HL-60 (cell line): ENCODE measurements around the gene PRIMPOL.

Experiments
- DNase-seq, 2 experiments: peaks; one replicate each; pipeline ENCODE4 v3.0.0-alpha.2; 2010 to 2020; ENCODE audit warnings: low read depth in 1 of 2, low spot score in 1 of 2
- H3K27ac ChIP-seq: fragments of 250-450 bp; sonication (Bioruptor Pico); replicated peaks from 2 replicates; pipeline ENCODE4 v1.5.1; 2020; ENCODE audit warnings: mild to moderate bottlenecking, moderate library complexity
- H3K27me3 ChIP-seq: fragments of 250-450 bp; sonication (Bioruptor Pico); 2 replicates; pipeline ENCODE4 v1.5.1; 2021; ENCODE audit warnings: mild to moderate bottlenecking, moderate library complexity; ENCODE audit not compliant: insufficient read depth, poor library complexity, severe bottlenecking
- H3K4me3 ChIP-seq: replicated peaks from 2 replicates; pipeline ENCODE4 v1.5.1; 2011; ENCODE audit warnings: mild to moderate bottlenecking, control low read depth, low read length; ENCODE audit not compliant: insufficient read depth
- CTCF ChIP-seq: IDR thresholded peaks from one replicate; pipeline ENCODE4 v1.5.1; 2011; ENCODE audit warnings: low read length, control low read depth, inconsistent platforms; ENCODE audit not compliant: insufficient read depth
- GABPA ChIP-seq: IDR thresholded peaks from 2 replicates; pipeline ENCODE4 v1.6.1; 2012; ENCODE audit warnings: low read depth
- POLR2AphosphoS5 ChIP-seq: IDR thresholded peaks from 2 replicates; pipeline ENCODE4 v1.6.1; 2012; ENCODE audit warnings: low read depth
- REST ChIP-seq: IDR thresholded peaks from 2 replicates; pipeline ENCODE4 v1.6.1; 2012; ENCODE audit warnings: low read depth; ENCODE audit not compliant: insufficient replicate concordance
- SPI1 ChIP-seq: IDR thresholded peaks from 2 replicates; pipeline ENCODE4 v1.6.1; 2012; ENCODE audit warnings: low read depth, mild to moderate bottlenecking, borderline replicate concordance

The PRIMPOL gene

GRCh38 chr4:184643731-184644130 lies 5.8 kb upstream of the PRIMPOL start:
- Histone ChIP-seq H3K4me3 (no peak overlapping the region), H3K27me3 (no peaks in the 10 kb centered on the region), H3K27ac (no peak overlapping the region)
- TF ChIP-seq POLR2AphosphoS5 (no peak), REST (no peak)
- no peak for DNase-seq

GRCh38 chr4:184644553-184645307 lies 4.8 kb upstream of the PRIMPOL start:
- DNase-seq = no peak
- no peak overlapping the region for H3K4me3 ChIP-seq
- H3K27me3 ChIP-seq = no peaks in the 10 kb centered on the region
- TF ChIP-seq GABPA (no peak), REST (no peak)
- H3K27ac ChIP-seq = no peak overlapping the region

GRCh38 chr4:184645904-184646610 lies 3.5 kb upstream of the PRIMPOL start:
- TF ChIP-seq GABPA (no peak), SPI1 (no peak), CTCF (no peak), REST (no peak), POLR2AphosphoS5 (no peak)
- Histone ChIP-seq H3K4me3 (no peak overlapping the region), H3K27ac (no peak overlapping the region), H3K27me3 (no peaks in the 10 kb centered on the region)
- no peak for DNase-seq

- TF ChIP-seq GABPA (no peak), SPI1 (no peak), REST (no peak), POLR2AphosphoS5 (no peak), CTCF (no peak)
- no peak overlapping the region for H3K27ac ChIP-seq
- no peak overlapping the region; the same call in 1 of the 2 replicates for H3K4me3 ChIP-seq
- DNase-seq = no peak
- H3K27me3 ChIP-seq = no peaks in the 10 kb centered on the region
Observed at GRCh38 chr4:184647266-184648053, 2.1 kb upstream of the PRIMPOL start.
